Measurements from ENCODE around the gene CGB3. TPM values are rescaled to one million over a fixed set of nuclear protein-coding genes. Genes with fewer than 3 reads are reported as not detected.
A peak's percentile ranks its signal among the peaks of the same experiment; 100 is the strongest.

The CGB3 gene
- total RNA-seq, 1 donor from 2014 or later, result not detected

GRCh38 chr19:49059053-49059452 lies 34.9 kb upstream of the CGB3 start:
- Histone ChIP-seq H3F3A (ENCODE audit: low read depth) (peaks cover 9% of the 10 kb centered on the region), H3K9me3 (ENCODE audit: low read depth) (no peaks in the 10 kb centered on the region), H3K4me3 (no peak overlapping the region), H3K36me3 (no peaks in the 10 kb centered on the region), H3K9ac (no peak overlapping the region), H4K20me1 (ENCODE audit: low read depth) (peaks cover 5% of the 10 kb centered on the region), H3K4me1 (peaks cover 14% of the 10 kb centered on the region), H2AFZ (replicated peaks) (no peak overlapping the region), H3K27ac (no peak overlapping the region), H3K27me3 (peaks cover 77% of the 10 kb centered on the region), H3K4me2 (no peak overlapping the region), H3K79me2 (ENCODE audit: low read depth) (no peaks in the 10 kb centered on the region)
- no peak for DNase-seq (ENCODE audit: low spot score)
- H3K4me3 Mint-ChIP-seq, result peak overlapping the region; percentile 46
- no peak overlapping the region for H3K27ac Mint-ChIP-seq
- H3K27me3 Mint-ChIP-seq (ENCODE audit: insufficient read depth, low read depth), result peaks cover 41% of the 10 kb centered on the region
- H3K9me3 Mint-ChIP-seq, result no peaks in the 10 kb centered on the region
- TF ChIP-seq EZH2 (IDR thresholded peaks at IDR 0.05), result no peak
- TF ChIP-seq, protein P1, sequence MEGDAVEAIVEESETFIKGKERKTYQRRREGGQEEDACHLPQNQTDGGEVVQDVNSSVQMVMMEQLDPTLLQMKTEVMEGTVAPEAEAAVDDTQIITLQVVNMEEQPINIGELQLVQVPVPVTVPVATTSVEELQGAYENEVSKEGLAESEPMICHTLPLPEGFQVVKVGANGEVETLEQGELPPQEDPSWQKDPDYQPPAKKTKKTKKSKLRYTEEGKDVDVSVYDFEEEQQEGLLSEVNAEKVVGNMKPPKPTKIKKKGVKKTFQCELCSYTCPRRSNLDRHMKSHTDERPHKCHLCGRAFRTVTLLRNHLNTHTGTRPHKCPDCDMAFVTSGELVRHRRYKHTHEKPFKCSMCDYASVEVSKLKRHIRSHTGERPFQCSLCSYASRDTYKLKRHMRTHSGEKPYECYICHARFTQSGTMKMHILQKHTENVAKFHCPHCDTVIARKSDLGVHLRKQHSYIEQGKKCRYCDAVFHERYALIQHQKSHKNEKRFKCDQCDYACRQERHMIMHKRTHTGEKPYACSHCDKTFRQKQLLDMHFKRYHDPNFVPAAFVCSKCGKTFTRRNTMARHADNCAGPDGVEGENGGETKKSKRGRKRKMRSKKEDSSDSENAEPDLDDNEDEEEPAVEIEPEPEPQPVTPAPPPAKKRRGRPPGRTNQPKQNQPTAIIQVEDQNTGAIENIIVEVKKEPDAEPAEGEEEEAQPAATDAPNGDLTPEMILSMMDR (IDR thresholded peaks at IDR 0.05), result no peak
- no peak for TF ChIP-seq EZH2phosphoT487 (IDR thresholded peaks at IDR 0.05)
- no peaks in the 10 kb centered on the region for H3K36me3 Mint-ChIP-seq
- H3K4me1 Mint-ChIP-seq, result peaks cover 26% of the 10 kb centered on the region

GRCh38 chr19:49058562-49058961 lies 34.4 kb upstream of the CGB3 start:
- H3K4me3 Mint-ChIP-seq, result no peak overlapping the region
- Histone ChIP-seq H3K9ac (no peak overlapping the region), H3K27ac (no peak overlapping the region), H3K4me2 (no peak overlapping the region), H3K36me3 (no peaks in the 10 kb centered on the region), H3K79me2 (ENCODE audit: low read depth) (no peaks in the 10 kb centered on the region), H3K27me3 (peaks cover 73% of the 10 kb centered on the region), H2AFZ (replicated peaks) (no peak overlapping the region), H3F3A (ENCODE audit: low read depth) (peaks cover 5% of the 10 kb centered on the region), H3K4me1 (peaks cover 13% of the 10 kb centered on the region), H4K20me1 (ENCODE audit: low read depth) (peaks cover 5% of the 10 kb centered on the region), H3K9me3 (ENCODE audit: low read depth) (no peaks in the 10 kb centered on the region), H3K4me3 (no peak overlapping the region)
- no peaks in the 10 kb centered on the region for H3K36me3 Mint-ChIP-seq
- no peaks in the 10 kb centered on the region for H3K9me3 Mint-ChIP-seq
- peaks cover 44% of the 10 kb centered on the region for H3K27me3 Mint-ChIP-seq (ENCODE audit: insufficient read depth, low read depth)
- TF ChIP-seq EZH2 (IDR thresholded peaks at IDR 0.05) (no peak), EZH2phosphoT487 (IDR thresholded peaks at IDR 0.05) (no peak)
- TF ChIP-seq, protein P1 (IDR thresholded peaks at IDR 0.05), result no peak
- H3K27ac Mint-ChIP-seq, result no peak overlapping the region
- H3K4me1 Mint-ChIP-seq, result peaks cover 26% of the 10 kb centered on the region
- peak; percentile 29 for DNase-seq (ENCODE audit: low spot score)

GRCh38 chr19:49057636-49058234 lies 33.6 kb upstream of the CGB3 start, which contains the start of gene CGB7:
CGB7 (minus strand) TSS chr19:49057749; CDS start chr19:49055375, 2,374 bp downstream.
- Histone ChIP-seq H3K27me3 (peaks cover 65% of the 10 kb centered on the region), H3K4me3 (peak within 1 kb of the TSS; percentile 48), H2AFZ (replicated peaks) (peak within 1 kb of the TSS; percentile 75), H3K36me3 (no peaks in the 10 kb centered on the region), H3K9ac (no peak within 1 kb of the TSS), H3K4me1 (peaks cover 13% of the 10 kb centered on the region), H3K9me3 (ENCODE audit: low read depth) (no peaks in the 10 kb centered on the region), H3K79me2 (ENCODE audit: low read depth) (no peaks in the 10 kb centered on the region), H3F3A (ENCODE audit: low read depth) (no peaks in the 10 kb centered on the region), H3K27ac (no peak within 1 kb of the TSS), H3K4me2 (peak within 1 kb of the TSS; percentile 76), H4K20me1 (ENCODE audit: low read depth) (peaks cover 5% of the 10 kb centered on the region)
- peaks cover 44% of the 10 kb centered on the region for H3K27me3 Mint-ChIP-seq (ENCODE audit: insufficient read depth, low read depth)
- peak; percentile 87 for DNase-seq (ENCODE audit: low spot score)
- H3K4me1 Mint-ChIP-seq, result peaks cover 22% of the 10 kb centered on the region
- no peak for TF ChIP-seq EZH2 (IDR thresholded peaks at IDR 0.05)
- TF ChIP-seq, protein P1 (IDR thresholded peaks at IDR 0.05), result no peak
- H3K27ac Mint-ChIP-seq, result no peak within 1 kb of the TSS
- H3K4me3 Mint-ChIP-seq, result peak within 1 kb of the TSS; percentile 78
- no peaks in the 10 kb centered on the region for H3K9me3 Mint-ChIP-seq
- no peaks in the 10 kb centered on the region for H3K36me3 Mint-ChIP-seq
